ENCODE results near the gene CHST4. TPM values are rescaled to one million over a fixed set of nuclear protein-coding genes. Genes with fewer than 3 reads are reported as not detected.
"Not testable (repeated sequence)": the region's sequence is repeated elsewhere in the genome, so short reads cannot be mapped to it uniquely, and the experiment has no call there.

The CHST4 gene
- not detected in 2 replicates for total RNA-seq

DNA sequence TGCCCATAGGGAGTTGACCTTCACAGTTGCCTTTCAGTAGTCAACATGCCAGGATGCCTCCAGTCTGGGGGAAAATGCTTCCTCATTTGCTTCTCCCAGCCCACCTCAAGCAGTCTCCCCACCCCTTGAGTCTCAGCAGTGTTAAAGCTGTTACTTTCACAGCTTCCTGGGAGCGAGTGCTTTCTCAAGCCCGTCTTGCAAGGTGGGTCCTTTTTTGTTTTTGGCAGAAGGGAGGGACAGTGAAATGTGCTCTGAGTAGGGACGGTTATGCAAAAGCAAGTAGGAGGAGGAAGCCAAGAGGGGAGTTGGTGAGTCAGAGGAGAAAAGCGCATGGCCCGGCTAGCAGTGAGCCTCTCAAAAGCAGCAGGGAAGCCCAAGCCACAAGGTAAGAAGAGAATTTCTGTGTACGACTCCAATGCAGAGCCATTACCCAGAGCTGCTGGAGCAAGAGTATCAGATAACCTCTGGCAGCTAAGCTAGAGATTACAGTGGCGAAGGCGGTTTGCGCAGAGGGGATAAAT, at the start of gene CHST4:
Gene CHST4 (plus strand): TSS at position 316 of the 521 bp plus-strand sequence. CDS start 10,252 bp downstream, outside the sequence.
- no peak for DNase-seq

DNA sequence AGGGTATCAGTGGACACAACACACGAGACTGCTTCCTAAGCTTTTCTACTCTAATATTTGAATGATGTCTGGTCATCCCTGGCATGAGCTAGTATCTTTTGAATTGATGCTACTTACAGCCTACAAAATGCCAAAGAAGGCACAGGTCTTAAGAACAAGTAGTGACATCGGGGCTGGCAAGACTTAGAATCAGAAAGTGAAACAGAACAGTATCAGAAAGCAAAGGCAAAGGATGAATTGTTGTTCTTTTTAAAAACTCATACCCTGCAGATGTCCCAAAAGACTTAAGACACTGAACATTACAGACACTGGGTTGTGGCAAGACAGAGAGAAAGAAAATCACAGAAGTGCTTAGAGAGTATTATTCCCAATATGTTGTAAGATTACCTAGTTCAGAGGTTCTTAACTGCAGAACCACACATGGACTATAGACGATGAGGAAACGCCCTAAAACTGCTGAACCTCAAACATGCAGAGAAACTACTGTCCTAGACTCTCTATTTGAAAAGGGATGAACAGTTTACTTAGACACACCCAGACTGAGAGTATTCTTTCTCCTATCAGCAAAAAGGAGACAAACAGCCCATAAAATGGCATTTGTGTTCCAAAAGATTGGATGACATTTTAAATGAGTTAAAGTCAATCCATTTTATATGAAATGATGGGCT, 49.6 kb upstream of the CHST4 start:
- DNase-seq, result no peak

DNA sequence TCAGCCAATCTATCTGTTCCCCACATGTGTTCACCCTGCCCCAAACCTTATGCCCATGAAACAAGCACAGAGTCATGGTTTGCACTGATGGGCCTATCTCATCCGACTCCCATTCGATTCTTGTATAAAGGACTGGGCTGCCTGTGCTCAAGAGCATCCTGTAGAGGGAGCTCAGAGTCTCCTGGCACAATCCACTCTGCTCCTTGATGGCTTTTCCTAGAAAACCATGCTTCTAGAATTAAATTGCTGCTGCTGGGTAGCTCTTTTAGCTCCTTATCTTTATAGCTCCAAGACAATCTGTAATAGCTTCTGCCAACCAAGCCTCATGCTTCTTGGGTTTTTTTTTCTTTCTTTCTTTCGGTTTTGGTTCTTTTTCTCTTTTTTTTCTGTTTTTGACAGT, 46.8 kb upstream of the CHST4 start:
- peak; percentile 57 for DNase-seq

DNA sequence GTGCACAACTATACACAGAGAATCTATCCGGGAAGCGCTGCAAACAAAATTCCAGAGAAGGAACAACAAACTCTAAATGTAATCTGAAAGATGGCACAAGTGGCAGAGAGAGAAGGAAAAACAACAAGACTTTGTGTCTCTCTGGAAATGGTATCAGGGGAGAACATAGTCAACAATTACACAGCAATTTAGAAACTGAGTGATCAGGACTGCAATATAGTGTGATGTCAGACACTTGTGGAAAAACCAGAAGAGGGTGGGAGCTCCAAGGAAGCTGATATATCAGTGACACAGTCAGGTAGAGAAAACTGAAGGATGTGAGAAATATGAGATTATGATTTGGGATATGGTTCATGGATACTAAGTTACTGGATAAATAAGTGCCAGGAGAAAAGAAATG, 45.3 kb upstream of the CHST4 start:
- no peak for DNase-seq

DNA sequence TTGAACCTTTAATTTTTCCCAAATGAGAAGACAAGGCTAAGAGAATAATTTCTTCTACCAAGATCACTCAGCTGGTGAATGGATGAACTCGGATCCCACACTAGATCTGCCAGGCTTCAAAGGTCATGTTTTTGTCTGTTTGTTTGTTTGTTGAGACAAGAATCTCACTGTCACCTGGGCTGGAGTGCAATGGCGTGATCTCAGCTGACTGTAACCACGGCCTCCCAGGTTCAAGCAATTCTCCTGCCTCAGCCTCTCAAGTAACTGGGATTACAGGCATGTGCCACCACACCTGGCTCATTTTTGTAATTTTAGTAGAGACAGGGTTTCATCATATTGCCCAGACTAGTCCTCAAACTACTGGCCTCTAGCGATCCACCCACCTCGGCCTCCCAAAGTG, 43.7 kb upstream of the CHST4 start:
- no peak for DNase-seq

DNA sequence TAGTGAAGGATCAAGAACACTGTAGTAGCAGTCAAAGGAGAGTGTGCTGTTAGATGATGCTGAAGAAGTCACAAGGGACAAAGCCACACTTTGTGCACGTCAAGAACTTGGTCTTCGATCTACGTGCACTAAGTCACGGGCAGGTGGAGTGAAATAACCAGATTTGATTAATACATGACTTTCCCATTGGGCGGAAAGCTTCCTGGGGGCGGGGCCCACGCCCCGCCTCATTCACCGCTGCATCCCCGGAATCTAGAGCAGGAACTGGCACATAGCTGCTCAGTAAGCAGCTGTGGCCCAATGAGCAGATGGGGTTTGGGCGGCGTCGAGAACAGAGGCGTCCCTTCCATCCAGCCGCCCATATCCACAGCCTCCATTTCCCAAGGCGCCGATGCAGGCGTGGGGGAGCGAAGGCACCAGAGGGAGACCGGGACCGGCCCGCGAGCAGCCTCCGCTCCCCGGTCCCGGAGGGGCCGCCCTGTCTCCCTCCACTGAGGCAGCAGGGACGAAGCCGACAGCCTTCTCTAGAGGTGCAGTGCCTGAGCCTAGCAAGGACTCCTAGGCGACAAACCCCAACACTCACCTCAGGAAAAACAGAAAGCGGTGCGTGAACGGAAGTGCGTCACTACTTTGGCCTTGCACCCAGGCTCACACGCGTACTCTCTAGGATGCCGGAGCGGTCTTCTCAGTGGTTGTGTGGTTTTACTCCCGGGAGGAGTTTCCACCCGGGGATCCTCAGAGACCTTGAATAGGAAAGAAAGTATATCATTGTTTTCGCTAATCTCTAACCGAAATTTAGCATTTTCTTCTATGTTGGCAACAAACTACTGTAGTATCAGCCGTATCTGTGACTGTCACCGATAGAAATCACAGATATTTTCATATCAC, 42.0 kb upstream of the CHST4 start:
- peak; percentile 94 for DNase-seq

DNA sequence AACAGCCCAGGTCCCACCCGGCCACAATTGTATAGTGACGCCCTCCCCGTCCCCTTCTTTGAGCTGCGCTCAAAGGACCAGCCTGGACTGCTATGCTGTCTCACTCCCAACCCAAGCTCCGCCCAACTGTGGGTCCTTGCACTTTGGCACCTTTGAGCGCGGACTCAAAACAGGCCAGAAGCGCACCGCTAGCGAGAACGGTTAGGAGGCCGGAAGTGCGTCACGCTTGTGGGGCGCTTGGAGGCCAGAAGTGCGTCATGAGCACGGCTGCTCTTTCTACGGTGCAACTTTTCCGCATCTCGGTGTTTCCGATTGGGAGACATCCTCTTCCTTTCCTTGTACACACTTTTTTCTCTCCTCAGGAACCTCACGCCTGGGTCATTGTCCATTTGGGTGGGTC, 37.1 kb upstream of the CHST4 start, which contains the start of gene ZNF19:
Gene ZNF19 (minus strand): TSS at position 203 of the 400 bp plus-strand sequence. CDS start 7,210 bp downstream, outside the sequence.
- no peak for DNase-seq

DNA sequence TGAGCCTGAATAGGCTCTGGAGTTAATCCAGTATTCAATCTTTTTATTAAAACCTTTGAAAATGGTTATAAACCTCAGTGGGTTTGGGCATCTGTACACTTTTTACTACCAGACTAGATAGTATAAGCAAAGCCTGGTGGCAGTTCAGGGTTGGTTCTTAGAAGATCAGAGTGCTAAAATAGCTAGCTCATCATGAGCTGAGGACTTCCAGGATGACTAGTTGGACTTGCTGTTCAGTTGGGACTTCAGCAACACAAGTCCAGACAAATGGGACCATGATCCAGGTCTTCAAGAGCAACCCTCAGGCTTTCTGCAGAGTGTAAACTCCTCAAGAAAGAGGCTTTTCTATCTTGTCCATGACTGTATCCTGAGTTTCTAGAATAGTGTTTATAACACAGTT, 35.9 kb upstream of the CHST4 start:
- no peak for DNase-seq

DNA sequence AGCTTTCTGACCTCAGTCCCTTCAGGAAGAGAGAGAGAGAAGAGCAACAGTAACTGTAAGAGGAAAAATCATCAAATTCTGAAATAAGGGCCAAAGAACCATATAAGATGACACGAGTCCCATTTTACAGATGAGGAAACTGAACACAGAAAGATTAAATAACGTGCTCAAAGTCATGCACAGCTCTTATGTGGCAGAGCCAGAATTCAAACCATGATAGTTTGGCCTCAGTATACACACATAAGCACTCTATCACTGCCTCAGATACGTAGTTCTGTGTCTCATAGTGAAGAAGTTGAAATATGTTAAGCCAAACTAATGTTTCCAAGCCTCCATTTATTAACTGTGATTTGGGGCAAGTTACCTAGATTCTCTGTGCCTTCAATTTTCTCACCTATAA, 35.2 kb upstream of the CHST4 start:
- DNase-seq, result no peak

DNA sequence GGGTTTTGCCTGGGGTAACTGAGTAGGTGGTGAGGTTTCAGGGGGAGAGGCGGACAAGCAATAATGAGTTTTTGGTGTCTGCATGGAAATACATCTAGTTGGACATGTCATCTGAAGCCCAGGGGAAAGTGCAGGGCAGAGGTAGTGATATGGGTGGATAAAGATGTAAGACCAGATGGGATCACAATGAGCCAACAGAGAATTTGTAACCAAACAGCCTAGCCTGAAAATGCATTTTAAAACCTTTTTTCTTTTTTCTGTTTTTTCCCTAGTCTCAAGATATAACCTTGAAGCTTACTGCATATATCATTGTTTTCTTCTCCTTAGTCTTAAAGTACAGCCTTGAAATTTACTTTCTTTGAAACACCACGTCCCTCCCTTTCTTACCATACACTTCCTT, 33.4 kb upstream of the CHST4 start:
- no peak for DNase-seq

DNA sequence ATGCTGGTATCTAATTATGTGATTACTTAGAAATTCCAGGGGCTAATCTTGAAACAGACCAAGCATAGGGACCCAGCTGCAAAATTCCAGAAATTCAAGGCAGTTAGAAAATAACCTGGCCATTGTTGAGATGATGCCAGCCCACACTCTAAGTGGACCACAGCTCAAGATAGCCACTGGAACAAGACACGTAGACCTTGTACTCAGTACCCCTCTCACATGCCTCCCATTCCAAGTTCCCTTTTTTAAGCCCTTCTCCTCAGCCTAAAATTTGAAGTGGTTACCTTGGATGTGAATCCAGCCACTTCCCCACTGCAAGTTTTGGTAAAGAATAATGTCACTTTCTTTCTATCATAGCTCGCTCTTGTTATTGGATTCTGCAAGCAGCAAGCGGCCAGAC, 33.0 kb upstream of the CHST4 start:
- no peak for DNase-seq

DNA sequence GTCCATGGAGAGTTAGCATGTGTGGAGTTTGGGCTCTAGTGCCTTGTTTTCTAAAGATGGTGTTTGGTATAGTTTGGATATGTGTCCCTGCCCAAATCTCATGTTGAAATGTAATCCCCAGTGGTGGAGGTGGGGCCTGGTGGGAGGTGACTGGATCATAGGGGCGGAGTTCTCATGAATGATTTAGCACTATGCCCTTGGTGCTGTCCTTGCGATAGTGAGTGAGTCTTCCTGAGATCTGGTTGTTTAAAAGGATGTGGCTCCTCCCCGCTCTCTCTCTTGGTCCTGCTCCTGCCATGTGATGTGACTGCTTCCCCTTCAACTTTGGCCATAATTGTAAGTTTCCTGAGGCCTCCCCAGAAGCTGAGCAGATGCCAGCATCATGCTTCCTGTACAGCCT, 28.2 kb upstream of the CHST4 start:
- no peak for DNase-seq

DNA sequence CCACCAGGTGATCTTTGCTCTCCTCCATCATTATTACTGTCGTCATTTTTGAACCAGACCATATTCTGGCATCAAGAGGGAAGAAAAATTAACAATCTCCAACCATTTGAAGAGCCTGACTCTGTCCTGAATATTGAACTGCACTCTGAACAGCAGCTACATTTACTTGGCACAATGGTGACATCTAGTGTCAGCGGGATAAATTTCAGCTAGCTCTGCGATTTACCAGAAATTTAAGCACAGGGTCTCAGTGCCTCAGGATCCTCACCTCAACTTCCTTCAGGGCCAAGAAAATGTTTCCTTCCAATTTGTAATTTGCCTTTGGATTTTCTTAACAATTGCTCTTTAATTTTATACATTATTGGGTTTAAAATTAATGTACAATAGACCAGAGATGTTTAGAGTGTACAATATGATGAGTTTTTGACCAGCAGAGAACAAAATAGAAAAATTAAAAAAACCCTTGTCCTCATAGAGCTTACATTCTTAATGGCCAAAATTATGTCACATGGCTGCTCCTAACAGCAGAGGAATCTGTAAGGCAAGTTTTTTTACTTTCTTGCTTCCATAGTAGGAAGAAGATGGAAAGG, 26.4 kb upstream of the CHST4 start:
- DNase-seq, result peak; percentile 78

DNA sequence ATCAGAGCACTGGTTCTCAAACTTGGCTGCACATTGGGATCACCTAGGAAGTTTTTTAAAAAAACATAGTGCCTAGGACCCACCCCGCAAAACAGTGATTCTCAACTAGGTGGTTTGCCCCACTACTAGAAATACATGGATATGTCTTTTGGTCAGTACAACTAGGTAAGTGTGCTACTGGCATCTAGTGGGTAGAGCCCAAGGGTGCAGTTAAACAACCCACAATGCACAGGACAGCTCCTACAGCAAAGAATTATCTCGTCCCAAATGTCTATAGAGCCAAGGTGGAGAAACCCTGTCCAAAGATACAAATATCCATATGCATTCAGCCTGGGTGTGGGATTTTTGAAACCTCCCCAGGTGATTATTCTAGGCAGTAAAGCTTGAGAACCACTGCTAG, 25.3 kb upstream of the CHST4 start:
- DNase-seq, result no peak

DNA sequence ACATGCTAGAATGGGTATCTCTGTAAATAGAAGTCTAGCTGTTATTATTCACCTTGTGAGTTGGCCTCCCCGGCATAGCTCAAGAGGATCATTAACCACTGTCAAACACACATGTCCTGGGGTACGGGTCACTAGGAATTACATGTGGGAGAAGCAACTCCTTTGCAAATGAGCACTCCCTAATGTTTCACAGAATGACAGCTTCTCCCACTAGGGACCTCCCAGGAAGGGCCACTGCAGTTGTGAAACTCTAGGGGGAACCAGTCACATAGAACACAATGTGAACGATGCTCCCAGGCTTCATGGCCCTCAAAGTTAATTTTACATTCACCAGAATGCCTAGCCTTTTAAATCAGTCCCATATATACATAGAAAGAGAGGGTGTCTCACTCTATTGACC, 24.7 kb upstream of the CHST4 start:
- no peak for DNase-seq

DNA sequence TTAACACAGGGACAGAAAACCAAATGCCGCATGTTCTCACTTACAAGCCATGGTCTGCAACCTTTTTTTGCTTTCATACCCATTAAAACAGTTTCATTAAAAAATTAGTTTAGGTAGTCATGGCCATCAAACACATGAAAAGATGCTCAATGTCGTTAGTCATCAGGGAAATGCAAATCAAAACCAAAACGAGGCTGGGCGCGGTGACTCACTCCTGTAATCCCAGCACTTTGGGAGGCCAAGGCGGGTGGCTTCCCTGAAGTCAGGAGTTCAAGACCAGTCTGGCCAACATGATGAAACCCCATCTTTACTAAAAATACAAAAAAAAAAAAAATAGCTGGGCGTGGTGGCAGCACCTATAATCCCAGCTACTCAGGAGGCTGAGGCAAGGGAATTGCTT, 22.2 kb upstream of the CHST4 start:
- not testable (repeated sequence) for DNase-seq

DNA sequence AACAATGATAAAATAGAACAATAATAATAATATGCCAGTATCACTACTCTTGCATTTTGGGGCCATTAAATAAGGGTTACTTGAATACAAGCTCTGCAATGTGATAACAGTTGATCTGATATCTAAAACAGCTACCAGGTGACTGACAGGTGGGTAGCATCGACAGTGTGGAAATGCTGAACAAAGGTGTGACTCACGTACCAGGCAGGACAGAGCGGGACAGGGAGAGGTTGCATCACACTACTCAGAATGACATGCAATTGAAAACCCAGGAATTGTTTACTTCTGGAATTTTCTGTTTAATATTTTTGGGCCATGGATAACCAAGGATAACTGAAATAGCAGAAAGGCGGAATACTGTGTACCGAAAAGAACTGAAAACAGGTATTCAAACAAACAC, 21.3 kb upstream of the CHST4 start:
- DNase-seq, result no peak

DNA sequence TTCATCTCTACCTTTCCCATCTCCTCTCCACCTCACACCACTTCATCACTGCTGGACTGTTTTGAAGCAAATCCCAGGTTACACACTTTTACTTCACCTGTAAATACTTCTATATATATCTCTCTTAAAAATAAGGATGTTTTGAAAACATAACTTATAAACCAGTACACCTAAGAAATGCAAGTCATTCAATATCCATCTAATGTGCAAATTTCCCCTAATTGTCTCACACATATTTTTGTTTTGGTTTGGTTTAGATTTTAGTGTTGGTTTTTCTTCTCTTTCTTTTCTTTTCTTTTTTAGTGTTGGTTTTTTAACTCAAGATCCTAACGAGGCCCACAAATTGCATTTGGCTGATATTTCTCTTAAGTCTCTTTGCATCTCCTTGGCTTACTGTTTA, 19.2 kb upstream of the CHST4 start:
- no peak for DNase-seq

DNA sequence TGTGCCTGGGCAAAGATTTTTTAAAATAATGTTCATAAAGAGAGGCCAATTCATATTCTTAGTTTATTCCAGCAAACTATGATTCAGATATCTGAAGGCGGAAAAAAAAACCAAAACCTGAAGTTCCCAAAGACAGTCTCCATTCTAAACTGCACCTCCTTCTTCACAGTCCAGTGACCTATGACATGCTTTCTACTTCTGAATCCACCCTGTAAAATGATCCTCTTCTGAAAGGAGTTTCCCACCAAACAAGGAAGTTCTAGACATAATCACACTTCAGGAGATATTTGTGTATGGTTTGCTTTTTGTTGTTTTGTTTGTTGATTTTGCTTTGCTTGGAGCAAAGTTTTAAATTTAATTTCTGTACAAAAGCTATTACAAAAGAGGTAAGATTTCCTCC, 12.9 kb upstream of the CHST4 start:
- DNase-seq, result no peak

DNA sequence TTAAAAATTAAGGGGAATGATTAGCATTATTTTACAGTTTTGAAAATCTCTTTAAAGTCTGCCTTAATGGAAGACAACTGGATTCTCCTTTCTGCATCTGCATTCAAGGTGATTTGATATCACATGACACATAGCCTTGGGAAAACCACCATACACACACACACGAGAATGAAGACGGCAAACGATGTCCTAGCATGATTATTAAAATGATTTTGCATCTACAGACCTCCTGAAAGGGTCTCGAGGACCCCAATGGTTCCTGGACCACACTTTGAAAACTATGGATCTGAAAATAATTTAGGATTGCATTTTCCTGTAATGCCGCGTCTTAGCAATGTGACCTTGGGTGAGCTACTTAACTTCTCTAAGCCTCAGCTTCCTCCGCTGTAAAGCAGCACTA, 11.8 kb upstream of the CHST4 start:
- DNase-seq, result no peak

DNA sequence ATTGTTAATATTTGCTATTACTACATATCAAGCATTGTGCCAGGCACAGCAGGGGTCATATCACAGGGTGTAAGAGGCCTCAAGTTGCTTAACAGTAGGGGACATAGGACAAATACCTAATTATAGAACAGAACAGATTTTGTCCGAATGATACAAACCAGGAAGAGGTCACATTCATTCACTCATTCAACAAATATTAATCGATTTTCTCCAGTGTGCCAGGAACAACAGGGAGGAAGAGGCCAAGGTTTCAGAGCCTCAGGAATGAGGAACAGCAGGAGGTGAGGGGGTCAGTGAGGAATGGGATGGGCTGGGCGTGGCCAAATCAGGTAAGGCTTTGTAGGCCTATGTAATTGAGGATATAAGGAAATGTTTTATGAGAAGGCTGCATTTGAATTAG, 11.2 kb upstream of the CHST4 start:
- no peak for DNase-seq

DNA sequence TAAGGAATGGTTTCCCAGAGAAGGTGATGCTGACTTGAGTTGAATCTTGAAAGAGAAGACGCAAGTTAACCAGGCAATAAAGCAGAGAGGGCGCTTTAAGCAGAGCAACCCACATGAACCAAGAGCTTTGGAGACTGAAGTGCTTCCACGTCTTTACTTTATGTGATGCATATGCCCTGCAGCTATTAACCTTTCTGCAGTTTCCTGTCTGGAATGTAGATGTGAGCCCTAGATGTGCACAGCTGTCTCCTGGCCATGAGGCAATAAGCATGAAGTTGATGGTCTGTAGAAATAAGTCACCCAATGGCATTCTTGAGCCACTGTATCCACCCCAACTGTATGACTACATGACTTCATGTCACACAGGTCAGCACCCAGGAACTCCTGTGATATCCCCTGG, 5.7 kb upstream of the CHST4 start:
- no peak for DNase-seq

All from dermis blood vessel endothelial cell (primary cell).